Measurements from ENCODE around the gene CRYL1. TPM values are rescaled to one million over a fixed set of nuclear protein-coding genes. Genes with fewer than 3 reads are reported as not detected.

Gene CRYL1
- total RNA-seq, 1 donor from 2014 or later = 3.6 TPM

GRCh38 chr13:20407759-20408158 lies 117.9 kb downstream of the CRYL1 start:
- Histone ChIP-seq H2AFZ (replicated peaks) (peak overlapping the region; percentile 0), H3K9ac (no peak overlapping the region), H4K20me1 (ENCODE audit: low read depth) (no peaks in the 10 kb centered on the region), H3K4me3 (no peak overlapping the region), H3K27me3 (no peaks in the 10 kb centered on the region), H3K79me2 (ENCODE audit: low read depth) (no peaks in the 10 kb centered on the region), H3K9me3 (ENCODE audit: low read depth) (no peaks in the 10 kb centered on the region), H3K4me1 (peaks cover 6% of the 10 kb centered on the region), H3F3A (ENCODE audit: low read depth) (no peaks in the 10 kb centered on the region), H3K27ac (no peak overlapping the region), H3K4me2 (peak overlapping the region; percentile 31), H3K36me3 (no peaks in the 10 kb centered on the region)
- no peak overlapping the region for H3K27ac Mint-ChIP-seq
- TF ChIP-seq EZH2 (IDR thresholded peaks at IDR 0.05) = no peak
- H3K4me3 Mint-ChIP-seq = no peak overlapping the region
- no peak for DNase-seq (ENCODE audit: low spot score)
- peaks cover 2% of the 10 kb centered on the region for H3K27me3 Mint-ChIP-seq (ENCODE audit: insufficient read depth, low read depth)
- H3K36me3 Mint-ChIP-seq = no peaks in the 10 kb centered on the region
- H3K4me1 Mint-ChIP-seq = peaks cover 5% of the 10 kb centered on the region
- H3K9me3 Mint-ChIP-seq = no peaks in the 10 kb centered on the region

- H3K4me2 ChIP-seq = peak overlapping the region; percentile 62
- peaks cover 5% of the 10 kb centered on the region for H3K4me1 Mint-ChIP-seq
These were observed 120.0 kb downstream of the CRYL1 start for GRCh38 chr13:20405691-20406090.

DNA sequence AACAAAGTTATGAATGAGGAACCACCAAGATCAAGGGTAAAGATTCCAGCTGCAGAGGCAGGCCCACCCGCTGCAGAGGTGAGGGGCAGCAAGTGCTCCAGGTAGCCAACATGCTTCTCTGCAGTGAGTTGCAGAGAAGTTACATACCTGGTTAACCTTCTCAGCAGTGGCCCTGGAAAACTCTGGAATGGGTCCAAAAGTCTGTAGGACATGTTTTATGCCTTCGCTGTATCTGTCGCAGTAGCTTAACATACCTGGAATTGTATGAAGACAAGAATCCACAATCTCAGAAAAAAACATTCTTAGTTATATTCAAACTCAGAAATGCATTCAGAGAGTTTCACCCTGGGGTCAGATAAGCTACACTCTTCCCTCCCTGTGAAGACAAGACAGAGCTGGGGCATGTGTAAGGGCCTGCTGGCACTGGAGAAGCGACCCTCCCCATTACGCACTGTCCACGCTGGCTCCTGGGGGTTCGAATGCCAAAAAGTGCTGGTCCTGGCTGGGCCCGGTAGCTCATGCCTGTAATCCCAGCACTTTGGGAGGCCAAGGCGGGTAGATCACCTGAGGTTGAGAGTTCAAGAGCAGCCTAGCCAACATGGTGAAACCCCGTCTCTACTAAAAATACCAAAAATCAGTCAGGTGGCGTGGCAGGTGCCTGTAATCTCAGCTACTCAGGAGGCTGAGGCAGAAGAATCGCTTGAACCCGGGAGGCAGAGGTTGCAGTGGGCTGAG lies 121.0 kb downstream of the CRYL1 start:
- H3K27me3 Mint-ChIP-seq (ENCODE audit: insufficient read depth, low read depth) = peaks cover 4% of the 10 kb centered on the region

More at GRCh38 chr13:20405691-20406090, 120.0 kb downstream of the CRYL1 start:
- no peaks in the 10 kb centered on the region for H3F3A ChIP-seq (ENCODE audit: low read depth)
- peak overlapping the region; percentile 83 for H2AFZ ChIP-seq (replicated peaks)
- H3K27ac ChIP-seq = no peak overlapping the region
- Mint-ChIP-seq H3K4me3 (no peak overlapping the region), H3K9me3 (no peaks in the 10 kb centered on the region), H3K27me3 (ENCODE audit: insufficient read depth, low read depth) (peaks cover 2% of the 10 kb centered on the region), H3K36me3 (no peaks in the 10 kb centered on the region), H3K27ac (no peak overlapping the region)
- H3K36me3 ChIP-seq = no peaks in the 10 kb centered on the region
- H3K9ac ChIP-seq = no peak overlapping the region
- H3K4me1 ChIP-seq = peaks cover 6% of the 10 kb centered on the region
- H3K4me3 ChIP-seq = peak overlapping the region; percentile 11
- H3K27me3 ChIP-seq = no peaks in the 10 kb centered on the region
- no peaks in the 10 kb centered on the region for H3K79me2 ChIP-seq (ENCODE audit: low read depth)
- TF ChIP-seq EZH2phosphoT487 (IDR thresholded peaks at IDR 0.05) = no peak
- peak; percentile 72 for DNase-seq (ENCODE audit: low spot score)
- no peaks in the 10 kb centered on the region for H4K20me1 ChIP-seq (ENCODE audit: low read depth)
- no peaks in the 10 kb centered on the region for H3K9me3 ChIP-seq (ENCODE audit: low read depth)

GRCh38 chr13:20403826-20404225 lies 121.8 kb downstream of the CRYL1 start:
- Histone ChIP-seq H3K4me1 (peaks cover 6% of the 10 kb centered on the region), H3K36me3 (no peaks in the 10 kb centered on the region), H3K79me2 (ENCODE audit: low read depth) (no peaks in the 10 kb centered on the region), H3K4me3 (no peak overlapping the region), H3K27ac (no peak overlapping the region), H3K9ac (no peak overlapping the region), H2AFZ (replicated peaks) (no peak overlapping the region), H4K20me1 (ENCODE audit: low read depth) (no peaks in the 10 kb centered on the region), H3F3A (ENCODE audit: low read depth) (no peaks in the 10 kb centered on the region), H3K9me3 (ENCODE audit: low read depth) (no peaks in the 10 kb centered on the region), H3K27me3 (no peaks in the 10 kb centered on the region), H3K4me2 (no peak overlapping the region)
- TF ChIP-seq EZH2 (IDR thresholded peaks at IDR 0.05) (no peak), EZH2phosphoT487 (IDR thresholded peaks at IDR 0.05) (no peak), CTCF (IDR thresholded peaks at IDR 0.05) (no peak)
- H3K27me3 Mint-ChIP-seq (ENCODE audit: insufficient read depth, low read depth) = peaks cover 9% of the 10 kb centered on the region
- no peak overlapping the region for H3K4me3 Mint-ChIP-seq
- no peak for DNase-seq (ENCODE audit: low spot score)
- no peak overlapping the region for H3K27ac Mint-ChIP-seq
- no peaks in the 10 kb centered on the region for H3K36me3 Mint-ChIP-seq
- H3K9me3 Mint-ChIP-seq = no peaks in the 10 kb centered on the region
- H3K4me1 Mint-ChIP-seq = peaks cover 5% of the 10 kb centered on the region

More for the DNA sequence above, 121.0 kb downstream of the CRYL1 start:
- Histone ChIP-seq H3K27me3 (no peaks in the 10 kb centered on the region), H3K36me3 (no peaks in the 10 kb centered on the region), H3F3A (ENCODE audit: low read depth) (no peaks in the 10 kb centered on the region), H2AFZ (replicated peaks) (no peak overlapping the region), H3K4me2 (no peak overlapping the region), H3K4me3 (no peak overlapping the region), H4K20me1 (ENCODE audit: low read depth) (no peaks in the 10 kb centered on the region), H3K79me2 (ENCODE audit: low read depth) (no peaks in the 10 kb centered on the region), H3K4me1 (peaks cover 6% of the 10 kb centered on the region), H3K9ac (no peak overlapping the region), H3K27ac (no peak overlapping the region), H3K9me3 (ENCODE audit: low read depth) (no peaks in the 10 kb centered on the region)
- no peak for TF ChIP-seq EZH2phosphoT487 (IDR thresholded peaks at IDR 0.05)
- TF ChIP-seq EZH2 (IDR thresholded peaks at IDR 0.05) = no peak
- no peak for TF ChIP-seq CTCF (IDR thresholded peaks at IDR 0.05)
- peaks cover 5% of the 10 kb centered on the region for H3K4me1 Mint-ChIP-seq
- no peak for DNase-seq (ENCODE audit: low spot score)
- no peaks in the 10 kb centered on the region for H3K36me3 Mint-ChIP-seq
- H3K4me3 Mint-ChIP-seq = no peak overlapping the region
- no peaks in the 10 kb centered on the region for H3K9me3 Mint-ChIP-seq
- no peak overlapping the region for H3K27ac Mint-ChIP-seq

All from neural progenitor cell (in vitro differentiated cells).